Stimulated activated CD4-positive, alpha-beta T cell treated with anti-CD3 and anti-CD28 coated beads, Interleukin-2, amount 100 ng/mL, for 4 hours (primary cell): ENCODE data around the gene SIN3B.
A peak's percentile ranks its signal among the peaks of the same experiment; 100 is the strongest.
"Not testable (repeated sequence)": the region's sequence is repeated elsewhere in the genome, so short reads cannot be mapped to it uniquely, and the experiment has no call there.

Source experiments
- DNase-seq: peaks from one replicate; pipeline ENCODE4 v3.0.0-alpha.2; 2020; ENCODE audit warnings: low read depth

The SIN3B gene, protein sequence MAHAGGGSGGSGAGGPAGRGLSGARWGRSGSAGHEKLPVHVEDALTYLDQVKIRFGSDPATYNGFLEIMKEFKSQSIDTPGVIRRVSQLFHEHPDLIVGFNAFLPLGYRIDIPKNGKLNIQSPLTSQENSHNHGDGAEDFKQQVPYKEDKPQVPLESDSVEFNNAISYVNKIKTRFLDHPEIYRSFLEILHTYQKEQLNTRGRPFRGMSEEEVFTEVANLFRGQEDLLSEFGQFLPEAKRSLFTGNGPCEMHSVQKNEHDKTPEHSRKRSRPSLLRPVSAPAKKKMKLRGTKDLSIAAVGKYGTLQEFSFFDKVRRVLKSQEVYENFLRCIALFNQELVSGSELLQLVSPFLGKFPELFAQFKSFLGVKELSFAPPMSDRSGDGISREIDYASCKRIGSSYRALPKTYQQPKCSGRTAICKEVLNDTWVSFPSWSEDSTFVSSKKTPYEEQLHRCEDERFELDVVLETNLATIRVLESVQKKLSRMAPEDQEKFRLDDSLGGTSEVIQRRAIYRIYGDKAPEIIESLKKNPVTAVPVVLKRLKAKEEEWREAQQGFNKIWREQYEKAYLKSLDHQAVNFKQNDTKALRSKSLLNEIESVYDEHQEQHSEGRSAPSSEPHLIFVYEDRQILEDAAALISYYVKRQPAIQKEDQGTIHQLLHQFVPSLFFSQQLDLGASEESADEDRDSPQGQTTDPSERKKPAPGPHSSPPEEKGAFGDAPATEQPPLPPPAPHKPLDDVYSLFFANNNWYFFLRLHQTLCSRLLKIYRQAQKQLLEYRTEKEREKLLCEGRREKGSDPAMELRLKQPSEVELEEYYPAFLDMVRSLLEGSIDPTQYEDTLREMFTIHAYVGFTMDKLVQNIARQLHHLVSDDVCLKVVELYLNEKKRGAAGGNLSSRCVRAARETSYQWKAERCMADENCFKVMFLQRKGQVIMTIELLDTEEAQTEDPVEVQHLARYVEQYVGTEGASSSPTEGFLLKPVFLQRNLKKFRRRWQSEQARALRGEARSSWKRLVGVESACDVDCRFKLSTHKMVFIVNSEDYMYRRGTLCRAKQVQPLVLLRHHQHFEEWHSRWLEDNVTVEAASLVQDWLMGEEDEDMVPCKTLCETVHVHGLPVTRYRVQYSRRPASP

DNA sequence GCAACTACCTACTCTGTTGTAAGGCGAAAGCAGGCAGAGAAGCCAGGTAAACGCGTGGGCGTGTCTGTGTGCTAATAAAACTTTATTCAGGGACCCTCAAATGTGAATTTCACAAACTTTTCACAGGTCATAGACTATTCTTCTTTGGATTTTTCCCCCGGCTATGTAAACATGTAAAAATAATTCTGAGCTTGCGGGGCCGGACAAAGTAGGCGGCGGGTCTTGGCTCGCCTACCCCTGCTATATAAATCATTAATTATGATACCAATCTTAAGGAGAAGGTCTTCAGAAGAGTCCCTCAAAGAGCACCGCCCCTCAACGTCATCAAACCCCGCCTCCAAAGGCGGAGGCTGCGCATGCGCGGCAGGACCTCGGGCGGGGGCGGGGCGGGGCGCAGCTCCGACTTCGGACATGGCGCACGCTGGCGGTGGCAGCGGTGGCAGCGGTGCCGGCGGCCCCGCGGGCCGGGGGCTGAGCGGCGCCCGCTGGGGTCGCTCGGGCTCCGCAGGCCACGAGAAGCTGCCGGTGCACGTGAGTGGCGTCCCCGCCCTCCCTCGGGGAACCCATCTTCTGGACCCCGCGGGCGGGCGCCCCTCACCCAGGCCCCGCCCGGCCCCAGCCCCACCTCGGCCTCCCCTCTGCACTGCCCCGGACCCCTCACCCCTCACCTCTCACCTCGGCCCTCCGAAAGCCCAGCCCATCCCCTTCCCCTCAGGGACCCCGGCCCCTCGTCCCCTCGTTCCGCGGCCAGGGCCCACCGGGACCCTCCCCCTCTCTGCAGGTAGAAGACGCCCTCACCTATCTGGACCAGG is at the start of gene SIN3B:
Gene SIN3B (plus strand): TSS at position 389 of the 812 bp plus-strand sequence. CDS start 23 bp downstream, at position 412.
- peak; percentile 83 for DNase-seq

DNA sequence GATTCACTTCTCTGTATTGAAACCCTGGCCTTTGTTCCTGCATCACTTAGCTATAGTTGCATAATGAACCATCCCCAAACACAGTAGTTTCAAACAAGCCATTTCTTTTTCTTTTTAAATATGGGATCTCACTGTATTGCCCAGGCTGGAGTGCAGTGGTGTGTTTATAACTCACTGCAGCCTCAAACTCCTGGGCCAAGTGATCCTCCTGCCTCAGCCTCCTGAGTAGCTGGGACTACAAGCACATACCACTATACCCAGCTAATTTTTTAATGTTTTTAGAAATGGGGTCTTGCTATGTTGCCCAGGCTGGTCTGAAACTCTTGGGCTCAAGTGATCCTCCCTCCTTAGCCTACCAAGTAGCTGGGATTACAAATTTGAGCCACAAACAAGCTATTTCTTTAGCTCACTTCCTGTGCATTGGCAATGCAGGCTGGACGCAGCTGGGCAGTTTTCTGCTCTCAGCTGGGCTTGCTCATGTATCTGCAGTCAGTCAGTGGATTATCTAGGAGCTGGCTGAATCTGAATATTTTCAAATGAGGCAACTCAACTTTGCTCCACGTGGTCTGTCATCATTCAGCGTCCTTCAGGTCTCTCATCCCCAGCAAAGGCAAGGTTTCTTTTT is 49.5 kb upstream of the SIN3B start:
- DNase-seq, result no peak

DNA sequence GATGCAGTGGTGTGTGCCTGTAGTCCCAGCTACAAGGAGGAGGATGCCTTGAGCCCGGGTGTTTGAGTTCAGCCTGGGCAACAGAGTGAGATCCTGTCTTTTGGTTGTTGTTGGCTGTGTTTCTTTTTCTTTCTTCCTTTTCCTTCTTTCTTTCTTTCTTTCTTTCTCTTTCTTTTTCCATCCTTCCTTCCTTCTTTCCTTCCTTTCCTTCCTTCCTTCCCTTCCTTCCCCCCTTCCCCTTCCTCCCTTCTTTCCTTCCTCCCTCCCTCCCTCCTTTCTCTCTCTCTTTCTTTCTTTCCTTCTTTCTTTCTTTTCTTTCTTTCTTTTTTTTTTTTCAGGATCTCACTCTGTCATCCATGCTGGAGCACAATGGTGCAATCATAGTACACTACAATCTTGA is 46.5 kb upstream of the SIN3B start:
- no peak for DNase-seq

DNA sequence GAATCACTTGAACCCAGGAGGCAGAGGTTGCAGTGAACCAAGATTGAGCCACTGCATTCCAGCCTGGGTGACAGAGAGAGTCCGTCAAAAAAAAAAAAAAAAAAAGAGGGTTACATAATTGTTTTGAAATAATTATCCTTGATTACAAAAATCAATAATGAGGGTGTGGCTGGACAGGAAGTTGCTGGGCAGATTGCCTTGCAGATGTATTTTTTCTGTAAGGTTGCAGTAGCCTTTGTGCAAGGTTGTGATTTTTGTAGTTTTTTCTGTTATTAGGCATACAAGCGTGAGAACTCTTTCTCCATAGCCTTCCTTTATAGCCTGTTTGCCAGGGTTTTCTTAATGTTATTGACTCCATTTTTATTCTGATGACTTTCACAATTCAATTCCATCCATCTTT is 40.7 kb upstream of the SIN3B start:
- no peak for DNase-seq

DNA sequence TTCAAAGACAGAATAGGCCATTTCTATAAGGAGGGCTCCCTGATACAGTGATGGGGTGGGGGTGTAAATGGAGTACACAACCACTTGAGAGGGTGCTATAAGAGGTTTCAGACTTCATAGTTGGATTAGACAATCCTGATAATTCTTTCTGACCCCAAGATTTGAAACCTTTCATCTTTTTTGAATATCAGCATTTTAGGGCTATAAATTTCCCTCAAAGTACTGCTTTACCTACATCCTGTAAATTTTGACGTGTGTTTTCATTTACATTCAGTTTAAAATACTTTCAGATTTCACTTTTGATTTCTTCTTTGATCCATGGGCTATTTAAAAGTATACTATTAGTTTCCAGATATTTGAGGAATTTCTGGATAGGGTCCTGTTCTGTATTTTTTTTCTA is 40.0 kb upstream of the SIN3B start:
- no peak for DNase-seq

DNA sequence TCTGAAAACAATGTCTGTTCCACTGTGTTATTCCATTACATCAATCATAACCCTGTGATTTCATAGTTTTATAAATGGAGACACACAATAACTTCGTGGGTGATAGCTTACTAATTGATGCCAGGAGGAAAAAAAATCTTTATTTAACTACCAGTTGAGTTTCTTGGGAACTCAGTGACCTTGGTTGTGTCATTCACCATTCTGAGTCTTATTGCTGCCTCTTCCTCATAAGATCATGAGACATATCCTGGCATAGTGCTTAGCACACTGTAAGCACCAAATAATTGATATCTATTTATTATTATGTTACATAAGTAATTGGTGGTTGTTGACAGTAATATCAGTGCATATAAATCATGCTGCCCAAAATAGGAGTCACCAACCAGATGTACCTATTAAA is 39.1 kb upstream of the SIN3B start:
- no peak for DNase-seq

DNA sequence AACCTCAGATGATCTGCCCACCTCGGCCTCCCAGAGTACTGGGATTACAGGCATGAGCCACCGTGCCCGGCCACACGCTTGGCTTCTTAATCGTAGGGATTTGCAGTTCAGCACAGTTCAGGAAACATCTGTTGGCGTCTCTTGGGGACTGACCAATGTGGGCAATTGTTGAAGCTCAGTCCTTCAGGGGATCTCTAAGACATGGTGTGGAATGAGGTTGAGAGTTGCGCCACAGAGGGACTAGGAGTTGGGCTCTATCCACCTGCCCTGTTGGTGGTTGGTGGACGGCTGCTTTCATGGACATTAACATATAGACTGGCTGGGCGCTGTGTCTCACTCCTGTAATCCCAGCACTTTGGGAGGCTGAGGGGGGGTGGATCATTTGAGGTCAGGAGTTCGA is 37.3 kb upstream of the SIN3B start:
- no peak for DNase-seq

DNA sequence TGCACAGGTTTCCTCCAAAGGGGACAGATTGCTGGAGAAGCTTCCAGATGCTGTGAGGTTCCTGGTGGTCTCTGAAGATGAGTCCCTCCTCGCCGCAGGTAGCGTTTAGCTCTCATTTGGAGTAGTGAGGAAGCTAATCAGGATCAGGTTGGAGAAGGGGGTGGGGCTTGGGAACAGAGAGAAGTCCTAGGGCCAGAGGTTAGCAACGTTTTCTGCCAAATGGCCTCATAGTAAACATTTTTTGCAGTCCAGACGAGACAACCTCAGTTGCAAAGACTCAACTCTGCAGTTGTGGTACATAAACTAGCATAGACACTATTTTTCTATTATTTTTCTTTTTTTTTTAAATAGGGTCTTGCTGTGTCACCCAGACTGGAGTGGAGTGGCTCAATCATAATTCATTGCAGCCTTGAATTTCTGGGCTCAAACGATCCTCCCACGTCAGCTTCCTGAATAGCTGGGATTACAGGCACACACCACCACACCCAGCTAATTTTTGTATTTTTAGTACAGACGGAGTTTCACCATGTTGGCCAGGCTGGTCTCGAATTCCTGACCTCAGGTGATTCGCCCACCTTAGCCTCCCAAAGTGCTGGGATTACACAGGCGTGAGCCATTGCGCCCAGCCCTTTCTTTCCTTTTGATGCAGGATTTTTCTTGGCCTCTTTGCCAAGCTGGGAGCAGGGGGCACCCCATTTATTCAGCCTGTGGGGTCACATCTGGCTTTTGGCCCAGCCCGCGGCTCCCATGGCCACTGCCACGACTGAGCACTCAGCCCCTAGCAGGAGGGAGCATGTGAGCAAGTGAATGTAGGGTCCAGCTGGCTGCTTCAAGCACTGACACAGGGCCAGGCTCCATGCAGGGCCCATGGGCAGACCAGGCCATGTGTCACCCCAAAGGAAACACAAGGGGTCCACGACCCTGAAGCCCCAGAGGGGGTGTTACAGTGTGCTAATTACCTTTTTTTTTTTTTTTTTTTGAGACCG is 34.4 kb upstream of the SIN3B start:
- DNase-seq, result no peak

DNA sequence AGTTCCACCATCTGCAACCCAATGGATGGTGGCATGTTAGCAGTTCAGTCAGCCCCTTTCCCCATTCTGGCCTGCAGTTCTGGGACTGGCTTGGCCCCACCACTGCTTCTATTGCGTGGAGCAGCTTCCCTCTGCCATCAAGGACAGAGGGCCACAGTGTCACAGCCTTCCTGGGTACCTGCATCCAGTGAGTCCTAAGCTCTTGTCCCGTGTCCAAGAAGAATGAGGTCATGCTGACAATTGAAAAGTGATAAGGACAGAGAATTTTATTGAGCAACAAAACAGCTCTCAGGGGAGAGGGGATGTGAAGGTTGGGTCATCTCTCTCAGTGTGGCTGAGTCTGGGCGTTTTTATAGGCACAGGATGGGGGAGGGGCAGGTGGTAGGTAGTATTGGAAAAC is 33.5 kb upstream of the SIN3B start:
- no peak for DNase-seq

DNA sequence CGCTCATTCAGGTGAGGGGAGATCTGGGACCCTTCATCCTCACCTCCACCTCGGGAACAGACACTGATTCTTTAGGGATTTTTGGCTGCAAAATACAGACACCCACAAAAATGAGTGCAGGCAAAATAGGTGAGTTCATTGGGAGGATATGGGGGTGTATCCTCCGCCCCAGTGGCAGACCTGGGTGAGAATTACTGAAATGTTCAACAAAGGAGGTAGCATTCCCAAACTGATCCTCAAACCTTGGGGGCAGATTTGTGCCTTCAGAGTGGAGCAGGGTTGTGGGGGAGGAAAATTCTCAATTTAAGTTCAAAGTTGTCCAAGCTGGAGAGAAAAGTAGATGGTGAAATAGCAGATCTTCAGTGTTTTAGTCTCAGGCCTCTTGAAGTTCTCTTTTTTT is 31.3 kb upstream of the SIN3B start:
- DNase-seq, result no peak

DNA sequence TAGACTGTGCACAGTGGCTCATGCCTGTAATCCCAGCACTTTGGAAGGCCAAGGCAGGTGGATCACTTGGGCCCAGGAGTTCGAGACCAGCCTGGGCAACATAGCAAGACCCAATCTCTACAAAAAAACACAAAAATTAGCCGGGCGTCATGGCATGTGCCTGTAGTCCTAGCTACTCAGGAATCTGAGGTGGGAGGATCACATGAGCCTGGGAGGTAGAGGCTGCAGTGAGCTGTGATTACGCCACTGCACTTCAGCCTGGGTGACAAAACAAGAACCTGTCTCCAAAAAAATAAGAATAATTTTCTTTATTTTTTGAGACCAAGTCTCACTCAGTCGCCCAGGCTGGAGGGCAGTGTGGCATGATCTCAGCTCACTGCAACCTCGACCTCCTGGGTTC is 30.9 kb upstream of the SIN3B start:
- DNase-seq, result not testable (repeated sequence)

DNA sequence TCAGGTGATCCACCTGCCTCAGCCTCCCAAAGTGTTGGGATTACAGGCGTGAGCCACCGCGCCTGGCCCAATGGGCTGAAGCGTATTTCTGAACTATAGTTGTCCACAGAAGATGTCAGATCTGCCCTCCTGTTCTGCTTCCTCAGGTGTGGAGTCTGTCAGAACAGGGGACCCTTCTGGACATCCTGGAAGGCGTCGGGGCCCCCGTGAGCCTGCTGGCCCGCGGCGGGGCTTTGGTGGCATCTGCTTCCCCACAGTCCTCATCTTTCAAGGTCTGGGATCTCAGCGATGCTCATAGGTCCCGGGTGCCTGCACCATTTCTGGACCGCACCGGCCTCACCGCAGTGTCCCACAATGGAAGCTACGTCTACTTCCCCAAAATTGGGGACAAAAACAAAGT is 29.5 kb upstream of the SIN3B start:
- DNase-seq, result no peak

DNA sequence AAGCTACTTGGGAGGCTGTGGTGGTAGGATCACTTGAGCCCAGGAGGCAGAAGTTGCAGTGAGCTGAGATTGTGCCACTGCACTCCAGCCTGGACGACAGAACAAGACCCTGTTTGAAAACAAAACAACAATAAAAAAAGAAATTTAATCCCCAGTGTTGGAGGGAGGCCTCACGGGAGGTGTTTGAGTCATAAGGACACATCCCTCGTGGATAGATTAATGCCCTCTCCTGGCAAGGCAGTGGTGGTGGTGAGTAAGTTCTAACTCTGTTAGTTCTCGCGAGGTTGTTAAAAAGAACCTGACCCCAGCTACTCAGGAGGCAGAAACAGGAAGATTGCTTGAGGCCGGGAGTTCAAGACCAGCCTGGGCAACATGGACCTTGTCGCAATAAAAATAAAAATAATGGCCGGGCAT is 27.6 kb upstream of the SIN3B start:
- no peak for DNase-seq

DNA sequence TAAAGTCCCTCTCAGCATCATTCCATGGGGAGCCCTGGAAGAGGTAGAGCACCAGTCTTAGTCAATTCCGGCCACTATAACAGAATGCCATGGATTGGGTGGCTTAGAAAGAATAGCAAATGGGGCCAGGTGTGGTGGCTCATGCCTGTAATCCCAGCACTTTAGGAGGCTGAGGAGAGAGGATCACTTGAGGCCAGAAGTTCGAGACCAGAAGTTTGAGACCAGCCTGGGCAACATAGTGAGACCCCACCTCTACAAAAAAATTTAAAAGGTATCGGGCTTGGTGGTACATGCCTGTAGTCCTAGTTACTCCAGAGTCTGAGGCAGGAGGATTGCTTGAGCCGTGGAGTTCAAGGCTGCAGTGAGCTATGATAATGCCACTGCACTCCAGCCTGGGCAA is 25.0 kb upstream of the SIN3B start:
- DNase-seq, result no peak

DNA sequence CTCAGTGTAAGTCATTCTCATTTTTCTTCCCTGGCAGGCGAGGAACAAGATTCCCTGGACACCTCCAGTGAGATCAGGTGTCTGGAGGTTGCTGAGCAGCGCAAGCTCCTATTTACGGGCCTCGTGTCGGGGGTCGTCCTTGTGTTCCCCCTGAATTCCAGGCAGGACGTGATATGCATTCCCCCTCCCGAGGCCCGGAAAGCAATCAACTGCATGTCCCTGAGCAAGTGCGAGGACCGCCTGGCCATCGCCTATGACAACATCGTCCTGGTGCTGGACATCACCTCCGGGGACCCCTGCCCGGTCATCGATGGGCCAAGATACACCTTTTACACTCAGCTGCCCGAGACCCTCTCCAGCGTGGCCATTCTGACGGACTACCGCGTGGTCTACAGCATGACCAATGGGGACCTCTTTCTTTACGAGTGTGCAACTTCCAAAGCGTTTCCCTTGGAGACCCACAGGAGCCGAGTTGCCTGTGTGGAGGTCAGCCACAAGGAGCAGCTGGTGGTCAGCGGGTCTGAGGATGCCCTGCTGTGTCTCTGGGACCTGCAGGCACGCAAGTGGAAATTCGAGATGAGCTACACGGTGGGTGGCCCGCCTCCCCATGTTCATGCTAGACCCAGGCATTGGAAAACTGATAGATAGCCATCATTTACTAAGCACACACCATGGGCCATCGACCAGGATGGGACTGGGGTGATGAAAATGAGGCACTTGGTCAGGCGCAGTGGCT is 21.5 kb upstream of the SIN3B start:
- DNase-seq, result no peak

DNA sequence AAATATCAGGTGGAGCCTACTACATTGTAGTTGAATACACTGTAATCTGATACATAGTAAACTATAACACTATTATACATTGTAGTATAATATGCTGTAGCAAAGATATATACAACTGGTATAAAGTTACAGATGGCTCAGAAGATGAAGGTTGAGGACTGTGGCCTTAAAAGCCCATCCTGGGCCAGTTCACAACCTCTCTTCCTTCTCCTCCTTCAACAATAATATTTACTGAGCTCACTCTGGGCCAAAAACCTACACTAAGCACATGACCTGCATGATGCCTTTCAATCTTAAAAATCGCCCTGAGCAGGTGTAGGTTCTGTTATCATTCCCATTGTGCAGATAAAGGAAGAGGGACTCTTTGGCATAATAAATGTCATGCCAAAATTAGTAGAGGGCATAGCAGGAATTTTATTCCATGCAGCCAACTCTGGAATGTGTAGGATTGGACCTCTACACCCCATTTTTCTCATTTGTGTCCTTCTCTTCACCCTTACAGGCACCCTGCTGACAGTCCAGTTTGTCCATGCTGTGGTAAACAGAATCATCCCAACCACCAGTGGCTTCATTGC is 14.6 kb upstream of the SIN3B start:
- DNase-seq, result no peak

DNA sequence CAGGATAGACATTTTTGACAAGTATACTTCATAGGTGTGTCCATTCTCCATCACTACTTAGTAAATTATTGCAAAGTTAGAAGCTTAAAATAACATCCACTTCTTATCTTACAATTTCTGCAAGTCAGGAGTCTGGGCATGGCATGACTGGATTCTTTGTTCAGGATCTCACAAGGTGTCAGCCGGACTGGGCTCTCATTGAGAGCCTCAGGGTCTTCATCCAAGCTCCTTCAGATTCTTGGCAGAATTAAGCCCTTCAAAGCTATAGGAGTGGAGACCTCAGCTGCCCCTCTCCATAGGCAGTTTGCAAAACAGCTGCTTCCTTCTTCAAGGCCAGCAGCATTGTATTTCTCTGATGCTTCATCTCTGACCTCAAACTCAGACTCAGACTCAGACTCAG is 9.1 kb upstream of the SIN3B start:
- no peak for DNase-seq

DNA sequence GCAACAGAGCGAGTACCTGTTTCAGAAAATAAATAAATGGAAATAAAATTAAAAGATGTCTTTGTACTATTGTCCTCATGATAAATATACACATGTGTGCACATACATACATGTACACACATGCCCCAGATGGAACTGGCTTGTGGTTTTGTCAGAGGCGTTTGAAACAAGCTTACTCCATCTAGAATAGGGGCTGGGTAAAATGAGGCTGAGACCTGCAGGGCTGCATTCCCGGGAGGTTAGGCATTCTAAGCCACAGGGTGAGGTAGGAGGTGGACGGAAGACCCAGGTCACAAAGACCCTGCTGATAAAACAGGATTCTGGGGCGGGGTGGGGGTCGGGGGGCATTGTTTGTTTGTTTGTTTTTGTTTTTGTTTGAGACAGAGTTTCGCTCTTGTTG is 8.1 kb upstream of the SIN3B start:
- DNase-seq, result no peak

DNA sequence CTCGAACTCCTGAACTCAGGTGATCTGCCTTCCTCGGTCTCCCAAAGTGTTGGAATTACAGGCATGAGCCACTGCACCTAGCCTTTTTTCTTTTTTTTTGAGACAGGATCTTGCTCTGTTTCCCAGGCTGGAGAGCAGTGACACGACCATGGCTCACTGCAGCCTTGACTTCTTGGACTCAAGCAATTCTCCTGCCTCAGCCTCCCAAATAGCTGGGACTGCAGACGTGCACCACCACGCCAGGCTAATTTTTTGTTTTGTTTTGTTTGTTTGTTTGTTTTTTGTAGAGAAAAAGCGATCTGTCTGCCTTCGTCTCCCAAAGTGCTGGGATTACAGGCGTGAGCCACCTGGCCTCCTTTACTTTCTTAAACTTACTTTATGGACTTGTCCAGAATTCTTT is 6.5 kb upstream of the SIN3B start:
- no peak for DNase-seq
